GM19452 (cell line): Measurements from ENCODE around the gene UBE3B.

Source experiments
- ATAC-seq: cut with Tn5 transposase; IDR thresholded peaks from one replicate; pipeline ENCODE4 v1.9.1; 2021; ENCODE audit not compliant: unreplicated experiment

UBE3B gene

DNA sequence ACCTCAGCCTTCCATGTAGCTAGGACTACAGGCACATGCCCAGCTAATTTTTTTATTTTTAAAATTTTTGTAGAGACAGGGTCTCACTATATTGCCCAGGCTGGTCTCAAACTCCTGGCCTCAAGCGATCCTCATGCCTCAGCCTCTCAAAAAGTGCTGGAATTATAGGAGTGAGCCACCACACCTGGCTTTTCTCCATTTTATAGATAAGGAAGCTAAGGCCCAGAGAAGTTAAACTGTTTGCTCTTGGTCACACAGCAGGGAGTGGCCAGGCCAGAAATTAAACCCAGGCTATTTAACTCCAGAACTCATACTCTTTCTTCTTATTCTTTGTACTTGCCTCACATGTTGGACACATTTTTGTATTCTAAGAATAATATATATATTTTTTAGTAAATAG, 16.5 kb downstream of the UBE3B start:
- no peak for ATAC-seq

- ATAC-seq = no peak
Measured at GRCh38 chr12:109494348-109494881, 17.0 kb downstream of the UBE3B start.

- ATAC-seq = no peak
Measured at GRCh38 chr12:109495012-109495411, 17.6 kb downstream of the UBE3B start.

- ATAC-seq = no peak
Measured at GRCh38 chr12:109496306-109496705, 18.9 kb downstream of the UBE3B start.

GRCh38 chr12:109497675-109498074, 20.2 kb downstream of the UBE3B start:
- ATAC-seq = no peak

- no peak for ATAC-seq
Measured at GRCh38 chr12:109500406-109501185, 23.2 kb downstream of the UBE3B start.

DNA sequence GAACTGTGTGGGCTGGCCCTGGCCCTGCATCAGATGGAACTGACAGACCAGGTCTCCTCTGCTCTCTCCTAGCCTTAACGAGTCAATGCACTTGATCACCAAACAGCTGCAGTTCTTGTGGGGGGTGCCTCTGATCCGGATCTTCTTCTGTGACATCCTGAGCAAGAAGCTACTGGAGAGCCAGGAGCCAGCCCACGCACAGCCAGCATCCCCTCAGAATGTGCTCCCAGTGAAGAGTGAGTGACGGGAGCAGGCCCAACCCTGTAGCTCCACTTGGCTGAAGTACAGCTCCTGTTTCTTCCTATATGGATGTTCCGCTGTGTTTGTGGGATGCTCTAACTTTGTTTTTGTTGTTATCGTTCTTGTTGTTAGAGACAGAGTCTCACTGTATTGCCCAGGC, 23.9 kb downstream of the UBE3B start:
- no peak for ATAC-seq

DNA sequence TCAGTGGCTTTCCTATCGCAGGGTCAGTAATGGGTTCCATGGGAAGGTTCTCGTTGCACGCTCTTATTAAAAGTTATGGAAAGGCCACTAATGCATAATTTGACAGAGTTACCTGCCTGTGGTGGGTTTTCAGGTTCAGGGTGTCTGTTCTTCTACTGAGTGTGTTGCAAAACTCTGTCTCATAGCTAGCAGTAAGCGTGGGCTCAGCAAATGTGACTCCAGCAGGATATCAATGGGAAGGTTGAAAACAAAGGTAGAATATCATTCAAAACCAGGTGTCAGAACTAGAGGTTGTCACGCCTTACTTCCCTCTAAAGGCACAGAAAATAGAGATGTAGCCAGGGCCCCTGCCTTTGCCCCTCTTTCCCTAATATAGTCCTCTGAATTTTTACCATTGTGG, 24.9 kb downstream of the UBE3B start:
- ATAC-seq = no peak

- ATAC-seq = no peak
Measured at GRCh38 chr12:109503611-109504010, 26.2 kb downstream of the UBE3B start.

GRCh38 chr12:109504068-109504467, 26.6 kb downstream of the UBE3B start:
- no peak for ATAC-seq

DNA sequence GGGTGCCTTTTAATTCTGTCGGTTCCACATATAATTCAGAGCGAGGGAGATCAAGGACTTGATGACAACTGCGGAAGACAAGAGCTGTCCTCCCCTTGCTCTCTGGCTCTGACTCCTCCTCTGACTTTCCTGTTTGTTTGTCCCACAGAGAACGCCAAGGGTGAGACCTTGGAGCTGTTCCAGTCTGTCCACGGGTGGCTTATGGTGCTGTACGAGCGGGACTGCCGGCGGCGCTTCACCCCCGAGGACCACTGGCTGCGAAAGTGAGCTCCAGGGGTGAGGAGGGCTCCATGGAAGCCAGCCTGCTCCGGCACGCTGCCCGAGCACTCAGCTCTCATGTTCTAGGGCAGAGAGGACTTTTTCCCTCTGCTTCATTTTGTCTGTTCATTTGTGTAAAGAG, 32.8 kb downstream of the UBE3B start:
- ATAC-seq = no peak

- no peak for ATAC-seq
Measured at GRCh38 chr12:109512608-109513007, 35.2 kb downstream of the UBE3B start.

GRCh38 chr12:109513051-109513450, 35.6 kb downstream of the UBE3B start:
- ATAC-seq = no peak

GRCh38 chr12:109513977-109514376, 36.5 kb downstream of the UBE3B start:
- ATAC-seq = no peak

DNA sequence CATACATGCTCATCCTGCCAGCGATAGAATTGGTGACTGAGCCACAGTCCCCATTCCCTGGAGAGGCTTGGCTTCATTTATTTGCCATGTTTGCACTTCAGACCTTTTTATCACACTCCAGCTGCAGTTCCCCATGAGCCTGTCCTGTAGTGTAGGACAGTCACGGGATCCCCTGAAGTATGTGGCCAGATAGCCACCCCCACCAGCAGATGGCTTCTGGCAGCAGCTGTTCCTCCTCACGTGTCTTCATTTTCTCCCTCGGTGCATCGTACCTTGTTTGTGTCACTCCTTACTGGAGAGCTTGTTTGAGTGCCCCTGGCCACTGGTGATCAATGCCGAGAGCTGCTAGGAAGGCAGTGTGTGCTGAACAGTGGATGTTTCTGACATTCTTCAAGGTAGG, 40.2 kb downstream of the UBE3B start:
- ATAC-seq = no peak

GRCh38 chr12:109518820-109519665, 41.6 kb downstream of the UBE3B start:
- no peak for ATAC-seq

DNA sequence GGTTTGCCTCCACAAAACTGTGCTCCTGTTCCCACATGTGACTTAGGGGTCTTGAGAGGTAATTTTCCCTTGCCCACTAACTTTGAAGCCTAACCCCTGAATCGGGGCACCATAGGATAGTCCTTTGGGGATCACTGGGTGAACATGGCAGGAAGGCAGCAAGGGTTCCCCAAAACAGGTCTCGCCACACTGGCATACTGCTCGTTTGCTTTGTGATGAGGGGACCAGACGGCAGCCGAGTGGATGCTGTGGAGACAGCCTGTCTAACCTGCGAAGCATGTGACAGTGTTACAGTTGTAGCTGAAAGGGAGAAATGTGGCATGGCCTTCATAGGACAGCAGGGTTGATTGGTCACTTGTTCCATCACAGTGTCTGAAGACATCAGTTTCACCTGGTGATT, 42.4 kb downstream of the UBE3B start:
- no peak for ATAC-seq

DNA sequence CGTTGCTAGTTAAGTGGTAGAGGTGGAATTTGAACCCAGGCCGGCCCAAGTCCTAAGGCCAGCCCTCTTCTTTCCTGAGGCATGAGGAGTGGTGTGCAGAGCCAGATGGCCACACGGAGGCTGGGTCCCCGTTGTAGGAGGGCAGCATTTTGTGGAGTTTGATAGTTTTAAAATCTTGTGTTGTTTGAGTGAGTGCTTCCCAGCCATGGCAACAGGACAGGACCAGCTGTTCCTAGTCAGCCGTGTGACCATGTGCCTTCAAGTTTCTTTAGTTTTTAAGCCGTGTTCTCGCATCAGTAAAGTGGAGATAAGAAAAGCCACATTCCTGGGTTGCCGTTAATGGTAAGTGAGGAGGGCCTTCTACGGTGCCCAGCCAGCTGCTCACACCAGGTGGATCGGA, 44.4 kb downstream of the UBE3B start:
- no peak for ATAC-seq

- no peak for ATAC-seq
Measured at GRCh38 chr12:109523071-109523470, 45.6 kb downstream of the UBE3B start.

DNA sequence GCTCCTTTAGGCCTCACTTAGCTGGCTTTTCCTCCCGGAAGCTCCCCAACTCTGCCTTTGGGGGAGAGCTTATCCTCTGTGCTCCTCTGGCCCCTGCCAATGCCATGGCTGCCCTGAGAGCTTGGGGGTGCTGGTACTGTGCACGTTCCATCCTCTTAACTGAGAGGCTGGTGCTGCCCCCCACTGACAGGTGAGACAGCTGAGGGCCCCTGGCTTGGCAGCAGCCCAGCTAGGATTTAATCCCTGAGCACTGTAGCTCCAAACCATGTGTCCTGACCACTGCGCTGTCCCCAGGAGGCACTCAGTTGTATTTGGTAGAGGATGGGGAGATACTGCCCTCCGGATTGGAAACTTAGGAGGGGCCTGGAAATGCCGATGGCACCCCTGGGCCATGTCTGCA, 46.1 kb downstream of the UBE3B start:
- no peak for ATAC-seq

DNA sequence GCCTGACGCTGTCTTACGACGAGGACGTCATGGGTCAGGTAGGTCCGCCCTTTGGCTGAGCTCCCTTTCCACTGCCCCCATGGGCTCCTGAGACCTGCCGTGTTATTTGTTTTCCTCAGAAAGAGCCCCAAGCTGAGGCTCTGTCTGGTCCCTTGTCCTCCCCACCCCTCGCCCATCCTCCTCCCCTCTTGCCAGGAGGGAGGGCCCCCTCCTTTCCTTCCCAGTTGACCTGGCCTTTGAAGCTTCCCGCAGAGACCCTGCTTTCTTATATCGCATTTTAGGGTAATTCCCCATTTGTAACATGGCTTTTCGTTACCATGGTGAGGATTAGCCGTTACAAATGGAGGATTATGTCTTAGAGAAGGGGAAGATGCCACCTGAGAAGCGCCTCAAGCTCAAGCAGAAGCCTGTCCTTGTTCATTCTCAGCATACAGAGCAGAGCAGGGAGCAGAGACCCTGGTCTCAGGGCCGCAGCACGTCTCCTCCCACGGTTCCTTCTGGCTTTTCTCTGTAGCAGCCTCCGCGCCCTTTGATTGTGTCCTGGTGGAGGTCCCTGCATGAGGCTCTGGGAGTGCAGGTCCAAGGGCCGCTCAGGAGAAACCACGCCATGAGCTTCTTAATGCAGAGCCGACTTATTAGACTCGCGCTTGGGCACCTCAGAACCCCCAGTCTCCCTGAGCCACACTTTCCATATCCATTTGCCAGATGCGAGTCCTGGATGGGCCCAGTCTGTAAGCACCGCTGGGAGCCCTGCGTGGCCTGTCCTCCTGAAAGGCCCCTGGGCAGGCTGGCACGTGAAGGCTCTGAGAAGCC, 47.2 kb downstream of the UBE3B start:
- ATAC-seq = no peak
